Measurements from ENCODE around the gene STX11. TPM values are rescaled to one million over a fixed set of nuclear protein-coding genes. Genes with fewer than 3 reads are reported as not detected.

Gene STX11
- polyA plus RNA-seq, 1 donor from 2014 or later: not detected

DNA sequence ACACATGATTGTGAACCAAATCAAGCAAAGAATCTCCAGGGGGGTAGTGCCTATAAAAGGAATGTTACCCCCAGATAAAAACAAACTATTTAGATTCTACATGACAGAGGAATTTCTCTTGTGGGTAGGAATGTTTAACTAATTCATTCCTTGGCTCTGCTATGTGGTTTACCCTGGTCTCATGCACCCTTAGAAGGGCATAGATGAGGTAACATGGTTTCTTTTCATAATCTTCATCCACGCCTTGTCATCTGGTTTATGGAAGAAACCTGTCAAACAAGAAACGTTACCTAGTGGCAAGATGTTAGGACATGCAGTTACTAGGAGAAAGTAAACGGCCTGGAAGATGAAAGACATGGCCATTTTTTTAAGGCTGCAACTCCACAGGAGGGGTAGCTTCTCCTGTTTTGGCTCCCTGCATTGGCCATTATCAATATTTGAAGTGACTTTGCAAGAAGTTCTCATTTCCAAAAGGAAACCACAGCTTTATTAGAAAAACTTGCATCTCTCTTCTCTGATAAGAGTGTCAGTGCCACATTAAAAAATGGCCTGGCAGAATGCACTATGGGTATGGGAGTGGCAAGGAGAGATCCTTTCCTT is 45.5 kb downstream of the STX11 start:
- H3K9ac ChIP-seq (ENCODE audit: low read length): no peak overlapping the region
- H3K27me3 ChIP-seq (ENCODE audit: insufficient read depth, low read depth, low read length): no peaks in the 10 kb centered on the region
- no peak overlapping the region for H3K4me2 ChIP-seq (ENCODE audit: low read length)
- no peak overlapping the region for H2AFZ ChIP-seq (ENCODE audit: low read depth, low read length)
- no peaks in the 10 kb centered on the region for H4K20me1 ChIP-seq (ENCODE audit: insufficient read depth)
- TF ChIP-seq SMC3 (conservative IDR thresholded peaks at IDR 0.05; ENCODE audit: poor library complexity) (no peak), EP300 (conservative IDR thresholded peaks at IDR 0.05; ENCODE audit: poor library complexity, severe bottlenecking) (no peak), RAD21 (conservative IDR thresholded peaks at IDR 0.05) (no peak), TAF1 (IDR thresholded peaks at IDR 0.05; ENCODE audit: low read depth) (no peak), POLR2AphosphoS5 (IDR thresholded peaks at IDR 0.05) (no peak), MXI1 (conservative IDR thresholded peaks at IDR 0.05; ENCODE audit: poor library complexity, severe bottlenecking) (no peak), EZH2 (IDR thresholded peaks at IDR 0.05; ENCODE audit: borderline replicate concordance, insufficient read depth, low read length, poor library complexity, severe bottlenecking) (no peak)
- TF ChIP-seq, protein P1, sequence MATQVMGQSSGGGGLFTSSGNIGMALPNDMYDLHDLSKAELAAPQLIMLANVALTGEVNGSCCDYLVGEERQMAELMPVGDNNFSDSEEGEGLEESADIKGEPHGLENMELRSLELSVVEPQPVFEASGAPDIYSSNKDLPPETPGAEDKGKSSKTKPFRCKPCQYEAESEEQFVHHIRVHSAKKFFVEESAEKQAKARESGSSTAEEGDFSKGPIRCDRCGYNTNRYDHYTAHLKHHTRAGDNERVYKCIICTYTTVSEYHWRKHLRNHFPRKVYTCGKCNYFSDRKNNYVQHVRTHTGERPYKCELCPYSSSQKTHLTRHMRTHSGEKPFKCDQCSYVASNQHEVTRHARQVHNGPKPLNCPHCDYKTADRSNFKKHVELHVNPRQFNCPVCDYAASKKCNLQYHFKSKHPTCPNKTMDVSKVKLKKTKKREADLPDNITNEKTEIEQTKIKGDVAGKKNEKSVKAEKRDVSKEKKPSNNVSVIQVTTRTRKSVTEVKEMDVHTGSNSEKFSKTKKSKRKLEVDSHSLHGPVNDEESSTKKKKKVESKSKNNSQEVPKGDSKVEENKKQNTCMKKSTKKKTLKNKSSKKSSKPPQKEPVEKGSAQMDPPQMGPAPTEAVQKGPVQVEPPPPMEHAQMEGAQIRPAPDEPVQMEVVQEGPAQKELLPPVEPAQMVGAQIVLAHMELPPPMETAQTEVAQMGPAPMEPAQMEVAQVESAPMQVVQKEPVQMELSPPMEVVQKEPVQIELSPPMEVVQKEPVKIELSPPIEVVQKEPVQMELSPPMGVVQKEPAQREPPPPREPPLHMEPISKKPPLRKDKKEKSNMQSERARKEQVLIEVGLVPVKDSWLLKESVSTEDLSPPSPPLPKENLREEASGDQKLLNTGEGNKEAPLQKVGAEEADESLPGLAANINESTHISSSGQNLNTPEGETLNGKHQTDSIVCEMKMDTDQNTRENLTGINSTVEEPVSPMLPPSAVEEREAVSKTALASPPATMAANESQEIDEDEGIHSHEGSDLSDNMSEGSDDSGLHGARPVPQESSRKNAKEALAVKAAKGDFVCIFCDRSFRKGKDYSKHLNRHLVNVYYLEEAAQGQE (IDR thresholded peaks at IDR 0.05; ENCODE audit: borderline replicate concordance): no peak
- TF ChIP-seq, protein P2, sequence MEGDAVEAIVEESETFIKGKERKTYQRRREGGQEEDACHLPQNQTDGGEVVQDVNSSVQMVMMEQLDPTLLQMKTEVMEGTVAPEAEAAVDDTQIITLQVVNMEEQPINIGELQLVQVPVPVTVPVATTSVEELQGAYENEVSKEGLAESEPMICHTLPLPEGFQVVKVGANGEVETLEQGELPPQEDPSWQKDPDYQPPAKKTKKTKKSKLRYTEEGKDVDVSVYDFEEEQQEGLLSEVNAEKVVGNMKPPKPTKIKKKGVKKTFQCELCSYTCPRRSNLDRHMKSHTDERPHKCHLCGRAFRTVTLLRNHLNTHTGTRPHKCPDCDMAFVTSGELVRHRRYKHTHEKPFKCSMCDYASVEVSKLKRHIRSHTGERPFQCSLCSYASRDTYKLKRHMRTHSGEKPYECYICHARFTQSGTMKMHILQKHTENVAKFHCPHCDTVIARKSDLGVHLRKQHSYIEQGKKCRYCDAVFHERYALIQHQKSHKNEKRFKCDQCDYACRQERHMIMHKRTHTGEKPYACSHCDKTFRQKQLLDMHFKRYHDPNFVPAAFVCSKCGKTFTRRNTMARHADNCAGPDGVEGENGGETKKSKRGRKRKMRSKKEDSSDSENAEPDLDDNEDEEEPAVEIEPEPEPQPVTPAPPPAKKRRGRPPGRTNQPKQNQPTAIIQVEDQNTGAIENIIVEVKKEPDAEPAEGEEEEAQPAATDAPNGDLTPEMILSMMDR (IDR thresholded peaks at IDR 0.05; ENCODE audit: poor library complexity, severe bottlenecking): no peak
- no peaks in the 10 kb centered on the region for H3K79me2 ChIP-seq (replicated peaks; ENCODE audit: insufficient read depth, low read length)
- no peaks in the 10 kb centered on the region for H3K9me3 ChIP-seq (ENCODE audit: low read length)
- no peaks in the 10 kb centered on the region for H3K36me3 ChIP-seq (ENCODE audit: insufficient read depth, low read length)
- no peak overlapping the region for H3K27ac ChIP-seq (ENCODE audit: low read length)
- no peak overlapping the region for H3K4me3 ChIP-seq (ENCODE audit: low read length)
- H3F3A ChIP-seq (ENCODE audit: insufficient read depth, low read length, poor library complexity, severe bottlenecking): no peaks in the 10 kb centered on the region
- H3K9me2 ChIP-seq (ENCODE audit: insufficient read depth, low read length): no peaks in the 10 kb centered on the region

DNA sequence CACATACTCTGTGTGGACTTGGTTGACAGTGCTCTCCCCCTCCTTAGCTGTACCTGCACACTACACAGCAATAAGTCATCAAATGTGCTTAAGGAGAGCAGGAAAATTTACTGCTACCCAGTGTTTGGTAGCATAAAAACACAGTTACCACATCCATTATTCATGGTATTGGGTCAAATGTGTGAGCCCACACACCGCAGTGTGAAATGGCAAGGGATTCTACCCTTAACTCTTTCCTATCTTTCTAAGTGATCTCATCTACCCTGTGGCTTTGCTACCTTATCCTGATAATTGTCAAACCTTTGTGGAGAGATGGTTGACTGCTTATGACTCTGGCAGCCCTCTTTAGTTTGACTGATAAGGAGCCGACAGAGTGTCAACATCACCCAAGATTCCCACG is 47.6 kb downstream of the STX11 start:
- Histone ChIP-seq H4K20me1 (ENCODE audit: insufficient read depth) (no peaks in the 10 kb centered on the region), H3K79me2 (replicated peaks; ENCODE audit: insufficient read depth, low read length) (no peaks in the 10 kb centered on the region), H3F3A (ENCODE audit: insufficient read depth, low read length, poor library complexity, severe bottlenecking) (no peaks in the 10 kb centered on the region), H3K9me2 (ENCODE audit: insufficient read depth, low read length) (no peaks in the 10 kb centered on the region), H3K27me3 (ENCODE audit: insufficient read depth, low read depth, low read length) (no peaks in the 10 kb centered on the region), H2AFZ (ENCODE audit: low read depth, low read length) (no peak overlapping the region), H3K4me3 (ENCODE audit: low read length) (no peak overlapping the region), H3K9ac (ENCODE audit: low read length) (no peak overlapping the region), H3K36me3 (ENCODE audit: insufficient read depth, low read length) (no peaks in the 10 kb centered on the region), H3K9me3 (ENCODE audit: low read length) (no peaks in the 10 kb centered on the region), H3K27ac (ENCODE audit: low read length) (no peak overlapping the region), H3K4me2 (ENCODE audit: low read length) (no peak overlapping the region)
- TF ChIP-seq EP300 (conservative IDR thresholded peaks at IDR 0.05; ENCODE audit: poor library complexity, severe bottlenecking) (no peak), MXI1 (conservative IDR thresholded peaks at IDR 0.05; ENCODE audit: poor library complexity, severe bottlenecking) (no peak), TAF1 (IDR thresholded peaks at IDR 0.05; ENCODE audit: low read depth) (no peak), POLR2AphosphoS5 (IDR thresholded peaks at IDR 0.05) (no peak)
- TF ChIP-seq, protein P1 (IDR thresholded peaks at IDR 0.05; ENCODE audit: borderline replicate concordance): no peak

All from neural cell (in vitro differentiated cells).